ENCODE results near the gene SLC4A11. TPM values are rescaled to one million over a fixed set of nuclear protein-coding genes. Genes with fewer than 3 reads are reported as not detected.
A peak's percentile ranks its signal among the peaks of the same experiment; 100 is the strongest.

SLC4A11 gene
- polyA plus RNA-seq (2011; rRNA removed), result 0.94 and 1.2 TPM in 2 replicates
- 1.8 and 2.1 TPM in 2 replicates for polyA minus RNA-seq (2011; rRNA and poly(A)+ RNA removed)

GRCh38 chr20:3239026-3239866 lies at the start of gene SLC4A11:
Gene SLC4A11, minus strand, starts transcription at chr20:3239190. Its CDS starts 53 bp downstream, at chr20:3239137.
- Histone ChIP-seq H3K36me3 (ENCODE audit: control insufficient read depth, insufficient read depth, low read length) (no peaks in the 10 kb centered on the region), H3K27me3 (ENCODE audit: control insufficient read depth, insufficient read depth, low read length) (peaks cover 4% of the 10 kb centered on the region), H3K4me3 (ENCODE audit: low read depth, low read length) (peak within 1 kb of the TSS; percentile 62)
- TF ChIP-seq, protein P1, sequence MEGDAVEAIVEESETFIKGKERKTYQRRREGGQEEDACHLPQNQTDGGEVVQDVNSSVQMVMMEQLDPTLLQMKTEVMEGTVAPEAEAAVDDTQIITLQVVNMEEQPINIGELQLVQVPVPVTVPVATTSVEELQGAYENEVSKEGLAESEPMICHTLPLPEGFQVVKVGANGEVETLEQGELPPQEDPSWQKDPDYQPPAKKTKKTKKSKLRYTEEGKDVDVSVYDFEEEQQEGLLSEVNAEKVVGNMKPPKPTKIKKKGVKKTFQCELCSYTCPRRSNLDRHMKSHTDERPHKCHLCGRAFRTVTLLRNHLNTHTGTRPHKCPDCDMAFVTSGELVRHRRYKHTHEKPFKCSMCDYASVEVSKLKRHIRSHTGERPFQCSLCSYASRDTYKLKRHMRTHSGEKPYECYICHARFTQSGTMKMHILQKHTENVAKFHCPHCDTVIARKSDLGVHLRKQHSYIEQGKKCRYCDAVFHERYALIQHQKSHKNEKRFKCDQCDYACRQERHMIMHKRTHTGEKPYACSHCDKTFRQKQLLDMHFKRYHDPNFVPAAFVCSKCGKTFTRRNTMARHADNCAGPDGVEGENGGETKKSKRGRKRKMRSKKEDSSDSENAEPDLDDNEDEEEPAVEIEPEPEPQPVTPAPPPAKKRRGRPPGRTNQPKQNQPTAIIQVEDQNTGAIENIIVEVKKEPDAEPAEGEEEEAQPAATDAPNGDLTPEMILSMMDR (IDR thresholded peaks at IDR 0.05; ENCODE audit: insufficient read depth, low read depth, low read length), result no peak
- ChIA-PET CTCF (interaction anchor here (1.2 to 3.3 kb wide), 4 partner anchors 9 to 186 kb away, joined by 3 to 19 read pairs (median 6); no protein-coding TSS in a partner anchor), POLR2A (interaction anchor here (0.6 kb wide), 1 partner anchor 7 kb away, joined by 6 read pairs; no protein-coding TSS in a partner anchor)
- DNase-seq (ENCODE audit: low read depth), result peak; percentile 23

GRCh38 chr20:3283222-3283820 lies 44.3 kb upstream of the SLC4A11 start:
- CTCF ChIA-PET, result no interaction called here
- peaks cover 12% of the 10 kb centered on the region for H3K36me3 ChIP-seq (ENCODE audit: control insufficient read depth, insufficient read depth, low read length)
- no peak for DNase-seq (ENCODE audit: low read depth)
- no peaks in the 10 kb centered on the region for H3K27me3 ChIP-seq (ENCODE audit: control insufficient read depth, insufficient read depth, low read length)
- TF ChIP-seq, protein P1 (IDR thresholded peaks at IDR 0.05; ENCODE audit: insufficient read depth, low read depth, low read length), result no peak
- POLR2A ChIA-PET, result no interaction called here
- H3K4me3 ChIP-seq (ENCODE audit: low read depth, low read length), result no peak overlapping the region

GRCh38 chr20:3282271-3283221 lies 43.6 kb upstream of the SLC4A11 start:
- peaks cover 9% of the 10 kb centered on the region for H3K36me3 ChIP-seq (ENCODE audit: control insufficient read depth, insufficient read depth, low read length)
- H3K4me3 ChIP-seq (ENCODE audit: low read depth, low read length), result no peak overlapping the region
- CTCF ChIA-PET, result interaction anchor here (1.0 kb wide), 2 partner anchors 30 to 75 kb away, joined by 3 read pairs; no protein-coding TSS in a partner anchor
- H3K27me3 ChIP-seq (ENCODE audit: control insufficient read depth, insufficient read depth, low read length), result no peaks in the 10 kb centered on the region
- TF ChIP-seq, protein P1 (IDR thresholded peaks at IDR 0.05; ENCODE audit: insufficient read depth, low read depth, low read length), result no peak
- POLR2A ChIA-PET, result no interaction called here
- no peak for DNase-seq (ENCODE audit: low read depth)

DNA sequence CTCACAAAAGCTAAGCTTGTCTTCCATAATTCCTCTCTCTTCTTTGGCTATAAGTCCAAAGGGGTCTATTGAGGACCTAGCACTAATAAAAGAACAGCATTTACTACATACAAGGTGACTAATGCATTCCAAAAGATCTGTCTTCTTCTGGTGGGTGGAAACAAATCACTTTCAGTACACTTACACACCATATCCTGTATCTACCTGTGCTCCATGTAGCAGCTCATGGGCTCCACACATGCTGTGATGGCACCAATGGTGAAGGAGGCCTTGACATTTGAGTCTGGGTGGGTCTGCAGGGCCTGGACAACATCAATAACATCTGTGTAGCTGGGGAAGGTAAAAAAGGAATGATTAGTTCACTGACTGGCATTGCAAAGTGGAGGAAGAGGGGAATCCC lies 42.4 kb upstream of the SLC4A11 start:
- ChIA-PET POLR2A (no interaction called here), CTCF (interaction anchor here (0.8 to 1.0 kb wide), 2 partner anchors 29 to 166 kb away, joined by 3 read pairs; no protein-coding TSS in a partner anchor)
- no peak for DNase-seq (ENCODE audit: low read depth)
- Histone ChIP-seq H3K36me3 (ENCODE audit: control insufficient read depth, insufficient read depth, low read length) (peaks cover 8% of the 10 kb centered on the region), H3K4me3 (ENCODE audit: low read depth, low read length) (no peak overlapping the region), H3K27me3 (ENCODE audit: control insufficient read depth, insufficient read depth, low read length) (no peaks in the 10 kb centered on the region)
- TF ChIP-seq, protein P1 (IDR thresholded peaks at IDR 0.05; ENCODE audit: insufficient read depth, low read depth, low read length), result no peak

All from BJ (cell line).